ENCODE data around the gene ZNF205. TPM values are rescaled to one million over a fixed set of nuclear protein-coding genes. Genes with fewer than 3 reads are reported as not detected.
A peak's percentile ranks its signal among the peaks of the same experiment; 100 is the strongest.

The ZNF205 gene
- total and polyA plus RNA-seq, 2 of the 8 experiments (the other 6 are each of a cell fraction or from before 2014, with no cell fraction given): 19.1 to 19.9 TPM

DNA sequence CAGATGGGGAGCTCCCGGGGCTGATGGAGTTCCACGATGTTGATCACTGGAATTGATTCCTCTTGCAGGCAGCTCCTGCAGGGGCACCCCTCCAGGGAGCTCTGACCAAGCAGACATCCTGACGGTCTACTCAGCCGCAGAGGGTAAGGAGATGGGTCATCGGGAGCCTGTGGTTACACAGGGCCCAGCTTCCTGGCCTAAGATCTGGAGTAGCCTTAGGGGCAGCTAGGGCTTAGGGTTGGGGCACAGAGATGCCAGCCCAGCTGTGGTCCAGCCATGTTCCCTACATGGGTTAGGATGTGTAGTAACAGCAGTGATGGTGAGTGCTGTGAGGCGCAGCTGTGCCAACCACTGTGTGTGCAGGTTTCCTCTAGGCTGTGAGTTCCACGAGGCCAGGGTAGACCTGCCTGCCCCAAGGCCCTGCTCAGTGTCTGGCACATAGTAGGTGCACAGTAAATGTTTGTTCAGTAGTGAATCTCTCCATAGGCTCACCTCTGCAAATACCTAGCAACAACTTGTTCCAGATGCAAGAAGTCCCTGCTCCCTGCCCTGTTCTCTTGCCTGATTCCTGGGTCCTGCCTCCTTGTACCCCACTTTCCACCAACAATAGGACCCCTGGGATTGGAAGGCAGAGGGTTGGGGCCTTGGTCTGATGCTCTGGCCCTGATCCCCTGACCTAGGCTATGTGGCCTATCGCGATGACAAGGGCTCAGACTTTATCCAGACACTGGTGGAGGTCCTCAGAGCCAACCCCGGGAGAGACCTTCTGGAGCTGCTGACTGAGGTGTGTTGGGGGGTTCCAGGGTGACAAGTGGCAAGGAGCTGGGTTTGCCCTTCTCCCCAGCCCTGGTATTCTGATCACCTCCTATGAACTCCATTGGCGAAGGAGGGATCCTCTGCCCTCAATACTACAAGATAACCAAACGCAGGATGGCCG lies 36.1 kb downstream of the ZNF205 start:
- Histone ChIP-seq H3K9me3 (ENCODE audit: insufficient read depth in 2 of 2, low read depth in 1 of 2, low read length in 1 of 2) (no peaks in the 10 kb centered on the region), H4K8ac (ENCODE audit: extremely low read depth, insufficient read depth, low read length) (no peak overlapping the region; the same call in 1 of the 2 replicates), H3K36me3 (ENCODE audit: control insufficient read depth in 2 of 4, insufficient read depth in 4 of 4, low read length in 3 of 4) (no peaks in the 10 kb centered on the region), H3K18ac (ENCODE audit: extremely low read depth, low read length) (no peak overlapping the region), H2BK20ac (ENCODE audit: low read length) (no peak overlapping the region), H3K56ac (replicated peaks; ENCODE audit: insufficient read length, low read depth, low read length) (no peak overlapping the region), H3K27me3 (replicated peaks in 1 of 4; ENCODE audit: control insufficient read depth in 3 of 4, extremely low read depth in 1 of 4, insufficient read depth in 3 of 4, low read length in 3 of 4) (peaks cover 0 to 18% (median 12%) of the 10 kb centered on the region in 4 experiments; a peak in 5 of 7 replicates), H2BK15ac (ENCODE audit: low read length) (peak overlapping the region; percentile 92; the same call in 1 of the 2 replicates), H3K4me1 (replicated peaks in 1 of 4; ENCODE audit: control insufficient read depth in 3 of 4, insufficient read depth in 4 of 4, low read length in 3 of 4) (peaks cover 0 to 5% (median 3%) of the 10 kb centered on the region in 4 experiments; a peak in 4 of 7 replicates), H3K4ac (replicated peaks; ENCODE audit: insufficient read length, low read depth, low read length) (no peak overlapping the region), H3K27ac (ENCODE audit: low read depth, low read length) (no peak overlapping the region), H3K79me1 (ENCODE audit: low read depth, low read length) (no peaks in the 10 kb centered on the region), H3K4me3 (ENCODE audit: extremely low read depth in 1 of 4, insufficient read depth in 2 of 4, low read depth in 3 of 4, low read length in 4 of 4) (no peak overlapping the region), H2AFZ (ENCODE audit: low read length) (no peak overlapping the region), H4K20me1 (replicated peaks in 1 of 2; ENCODE audit: control insufficient read depth in 1 of 2, insufficient read depth in 2 of 2, low read length in 2 of 2) (peaks cover 0 to 2% of the 10 kb centered on the region in 2 experiments), H3K14ac (ENCODE audit: insufficient read length) (no peak overlapping the region), H4K5ac (ENCODE audit: insufficient read length, low read depth, low read length) (no peak overlapping the region), H3K23ac (ENCODE audit: insufficient read length) (no peak overlapping the region), H3K9ac (replicated peaks in 1 of 4; ENCODE audit: extremely low read depth in 1 of 4, low read depth in 3 of 4, low read length in 3 of 4) (no peak overlapping the region), H2AK5ac (ENCODE audit: low read depth, low read length) (no peak overlapping the region), H2BK5ac (ENCODE audit: low read depth, low read length) (no peak overlapping the region), H3K23me2 (ENCODE audit: low read depth, low read length) (peaks cover 12% of the 10 kb centered on the region; the same call in 1 of the 2 replicates), H4K91ac (replicated peaks; ENCODE audit: insufficient read length, low read length) (peak overlapping the region; percentile 75), H2BK12ac (ENCODE audit: low read depth, low read length) (0 out of 2 replicates have a peak overlapping the region, but pooled peaks have one; percentile 2), H3K4me2 (ENCODE audit: insufficient read depth in 1 of 2, low read depth in 2 of 2, low read length in 2 of 2) (peak overlapping the region; percentile 73 to 91; a peak in 1 of 4 replicates), H3K79me2 (ENCODE audit: control insufficient read depth in 1 of 2, insufficient read depth in 2 of 2, low read length in 2 of 2) (no peaks in the 10 kb centered on the region), H2BK120ac (replicated peaks; ENCODE audit: low read depth, low read length) (no peak overlapping the region)
- no peak for TF ChIP-seq ZNF274 (IDR thresholded peaks at IDR 0.05; ENCODE audit: borderline replicate concordance, extremely low read depth, low read length)
- ChIA-PET POLR2A (ENCODE audit: partially characterized antibody) (interaction anchor here (0.8 to 8.6 kb wide), 16 partner anchors 10 to 130 kb away, joined by 3 to 69 read pairs (median 4); partner anchors contain the start of genes CLDN6, TNFRSF12A, ZNF213 and ZSCAN10), CTCF (ENCODE audit: partially characterized antibody) (interaction anchor here (0.7 to 10.9 kb wide), 16 partner anchors 9 to 117 kb away, joined by 3 to 174 read pairs (median 6); partner anchors contain the start of genes OR1F1, ZNF205 and ZNF213)
- WGBS, 2 experiments (ENCODE audit: extremely low coverage in 1 of 2, insufficient coverage in 1 of 2, insufficient read length in 1 of 2, insufficient replicate concordance in 2 of 2, low coverage in 1 of 2, low lambda C conversion rate in 2 of 2, missing lambda C conversion rate in 1 of 2): 92% methylated on average over 13 of the region's 13 CpGs; no CpG with 5 or more reads in 1 of the 2 experiments
- FAIRE-seq (no peak), DNase-seq (ENCODE audit: low read depth in 1 of 2, low spot score in 2 of 2) (no peak)

Data from H1 (cell line).